GM12865 (cell line): ENCODE results near the gene GRWD1.

Experiments
- DNase-seq: peaks from one replicate; pipeline ENCODE4 v3.0.0; 2010; ENCODE audit warnings: low read depth
- H3K4me3 ChIP-seq: 2 replicates; pipeline ENCODE4 v1.5.1; 2011; ENCODE audit warnings: mild to moderate bottlenecking, low read depth, low read length, control low read depth
- CTCF ChIP-seq: IDR thresholded peaks from 2 replicates; pipeline ENCODE4 v1.5.1; 2011; ENCODE audit warnings: low read length, control low read depth, low read depth, inconsistent platforms; ENCODE audit not compliant: insufficient read depth; ENCODE audit errors: missing control alignments

GRWD1 gene

GRCh38 chr19:48443256-48443655 lies 2.5 kb upstream of the GRWD1 start:
- DNase-seq: no peak
- TF ChIP-seq CTCF: no peak
- H3K4me3 ChIP-seq: no peak overlapping the region

GRCh38 chr19:48443731-48444128 lies 2.1 kb upstream of the GRWD1 start:
- DNase-seq: no peak
- TF ChIP-seq CTCF: no peak
- no peak overlapping the region for H3K4me3 ChIP-seq

- peak overlapping the region; percentile 88 for H3K4me3 ChIP-seq
- DNase-seq: no peak
- TF ChIP-seq CTCF: no peak
Observed at GRCh38 chr19:48444129-48444935, 1.5 kb upstream of the GRWD1 start.

- no peak for DNase-seq
Observed at GRCh38 chr19:48444936-48445200, 915 bp upstream of the GRWD1 start.

GRCh38 chr19:48445256-48445605 lies 552 bp upstream of the GRWD1 start:
- TF ChIP-seq CTCF: peak; percentile 21
- peak overlapping the region; percentile 88 for H3K4me3 ChIP-seq
- peak; percentile 67 for DNase-seq

More at GRCh38 chr19:48444936-48445200, 915 bp upstream of the GRWD1 start:
- H3K4me3 ChIP-seq: peak overlapping the region; percentile 88
- no peak for TF ChIP-seq CTCF

GRCh38 chr19:48446579-48446978 lies 796 bp downstream of the GRWD1 start:
- no peak for TF ChIP-seq CTCF
- no peak for DNase-seq
- peak overlapping the region; percentile 88 for H3K4me3 ChIP-seq

GRCh38 chr19:48448563-48448962 lies 2.8 kb downstream of the GRWD1 start:
- no peak for TF ChIP-seq CTCF
- no peak for DNase-seq
- no peak overlapping the region for H3K4me3 ChIP-seq
